OCI-LY1 (cell line): Measurements from ENCODE around the gene DIP2B.
A peak's percentile ranks its signal among the peaks of the same experiment; 100 is the strongest.

Experiments used
- H2AFZ ChIP-seq: fragments of 200-600 bp; sonication (generic), shearing (Covaris generic); 2 replicates; pipeline ENCODE4 v1.6.0; 2014; ENCODE audit warnings: antibody characterized with exemption, mild to moderate bottlenecking, low read length
- H3F3A ChIP-seq: fragments of 200-600 bp; sonication (generic), shearing (Covaris generic); 2 replicates; pipeline ENCODE4 v1.6.0; 2014; ENCODE audit warnings: mild to moderate bottlenecking, antibody characterized with exemption, low read length, moderate library complexity; ENCODE audit not compliant: insufficient read depth
- H3K27ac ChIP-seq: fragments of 200-600 bp; sonication (generic); 2 replicates; pipeline ENCODE4 v1.5.1; 2014; ENCODE audit warnings: low read length, mixed run types, mild to moderate bottlenecking, low read depth; ENCODE audit not compliant: poor library complexity, severe bottlenecking
- H3K27me3 ChIP-seq: fragments of 200-600 bp; sonication (generic); 2 replicates; pipeline ENCODE4 v1.6.0; 2014; ENCODE audit warnings: antibody characterized with exemption, mild to moderate bottlenecking, low read length, moderate library complexity; ENCODE audit not compliant: insufficient read depth
- H3K36me3 ChIP-seq: fragments of 200-600 bp; sonication (generic); 2 replicates; pipeline ENCODE4 v1.6.1; 2014; ENCODE audit warnings: mild to moderate bottlenecking, antibody characterized with exemption, low read length, moderate library complexity, mixed read lengths; ENCODE audit not compliant: insufficient read depth
- H3K4me1 ChIP-seq: fragments of 200-600 bp; sonication (generic); 2 replicates; pipeline ENCODE4 v1.5.1; 2014; ENCODE audit warnings: mild to moderate bottlenecking, low read length, moderate library complexity; ENCODE audit not compliant: insufficient read depth, severe bottlenecking
- H3K4me2 ChIP-seq: fragments of 200-600 bp; sonication (generic), shearing (Covaris generic); 2 replicates; pipeline ENCODE4 v1.6.1; 2014; ENCODE audit warnings: low read length
- H3K4me3 ChIP-seq: fragments of 200-600 bp; sonication (generic); 2 replicates; pipeline ENCODE4 v1.5.1; 2014; ENCODE audit warnings: low read length, low read depth, mild to moderate bottlenecking, mixed read lengths; ENCODE audit not compliant: poor library complexity, severe bottlenecking
- H3K79me2 ChIP-seq: fragments of 200-600 bp; shearing (Covaris generic); 2 replicates; pipeline ENCODE4 v1.6.1; 2016; ENCODE audit warnings: mixed run types, low read length, mixed read lengths; ENCODE audit not compliant: insufficient read depth
- H3K9ac ChIP-seq: fragments of 200-600 bp; sonication (generic), shearing (Covaris generic); 2 replicates; pipeline ENCODE4 v1.6.1; 2014; ENCODE audit warnings: mild to moderate bottlenecking, low read length, mixed read lengths
- H3K9me2 ChIP-seq: fragments of 200-600 bp; sonication (generic), shearing (Covaris generic); 2 replicates; pipeline ENCODE4 v1.6.1; 2014; ENCODE audit warnings: low read depth, mild to moderate bottlenecking, low read length, mixed read lengths
- H3K9me3 ChIP-seq: fragments of 200-600 bp; shearing (Covaris generic); 2 replicates; pipeline ENCODE4 v1.6.1; 2014; ENCODE audit warnings: low read length, mixed read lengths
- H4K20me1 ChIP-seq: fragments of 200-600 bp; sonication (generic), shearing (Covaris generic); 2 replicates; pipeline ENCODE4 v1.6.0; 2016; ENCODE audit warnings: mild to moderate bottlenecking, low read length; ENCODE audit not compliant: insufficient read depth
- EZH2 ChIP-seq: fragments of 200-600 bp; sonication (generic), shearing (Covaris generic); IDR thresholded peaks from 2 replicates; pipeline ENCODE4 v1.8.0; 2017; ENCODE audit warnings: borderline replicate concordance, mixed run types, mild to moderate bottlenecking, antibody characterized with exemption, low read length, moderate library complexity, mixed read lengths
- TF ChIP-seq, protein P1 (sequence below): fragments of 200-600 bp; sonication (generic), shearing (Covaris generic); IDR thresholded peaks from 2 replicates; pipeline ENCODE4 v1.5.1; 2017; ENCODE audit warnings: mild to moderate bottlenecking, antibody characterized with exemption, low read length, moderate library complexity, mixed read lengths

DIP2B gene

DNA sequence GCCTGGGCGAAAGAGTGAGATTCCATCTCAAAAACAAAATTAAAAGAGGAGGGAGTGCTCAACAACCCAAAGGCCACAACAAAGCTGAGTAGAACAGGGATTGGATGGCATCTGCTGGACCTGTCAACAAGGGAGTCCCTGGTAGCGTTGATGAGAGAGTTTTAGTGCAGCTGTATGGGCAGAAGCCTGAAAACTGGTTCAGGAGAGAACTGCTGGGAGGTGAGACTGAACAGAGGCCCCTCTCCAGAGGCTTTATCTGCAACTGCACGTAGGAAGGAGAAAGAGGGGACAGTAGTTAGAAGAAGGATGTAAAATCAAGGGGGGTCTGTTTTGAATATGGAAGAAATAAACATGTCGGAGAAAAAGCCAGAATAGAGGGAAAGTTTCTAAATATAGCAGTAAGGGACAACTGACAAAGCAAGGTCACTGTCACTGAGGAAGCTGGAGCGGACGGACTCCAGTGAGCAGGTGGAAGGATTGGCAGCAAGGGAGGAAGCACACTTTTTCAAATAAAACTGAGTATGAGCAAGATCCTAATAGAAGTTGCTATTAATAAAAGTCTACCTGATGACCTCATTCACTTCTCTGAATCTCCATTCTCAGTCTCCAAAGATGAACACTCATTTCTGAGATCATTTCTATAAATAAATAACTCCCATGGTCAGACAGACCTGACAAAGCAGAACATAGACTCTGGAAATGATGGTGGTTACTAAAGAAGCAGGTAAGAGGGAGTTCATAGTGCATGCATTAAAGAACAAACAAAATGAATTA, 247.3 kb downstream of the DIP2B start:
- H3K9me2 ChIP-seq: no peaks in the 10 kb centered on the region

DNA sequence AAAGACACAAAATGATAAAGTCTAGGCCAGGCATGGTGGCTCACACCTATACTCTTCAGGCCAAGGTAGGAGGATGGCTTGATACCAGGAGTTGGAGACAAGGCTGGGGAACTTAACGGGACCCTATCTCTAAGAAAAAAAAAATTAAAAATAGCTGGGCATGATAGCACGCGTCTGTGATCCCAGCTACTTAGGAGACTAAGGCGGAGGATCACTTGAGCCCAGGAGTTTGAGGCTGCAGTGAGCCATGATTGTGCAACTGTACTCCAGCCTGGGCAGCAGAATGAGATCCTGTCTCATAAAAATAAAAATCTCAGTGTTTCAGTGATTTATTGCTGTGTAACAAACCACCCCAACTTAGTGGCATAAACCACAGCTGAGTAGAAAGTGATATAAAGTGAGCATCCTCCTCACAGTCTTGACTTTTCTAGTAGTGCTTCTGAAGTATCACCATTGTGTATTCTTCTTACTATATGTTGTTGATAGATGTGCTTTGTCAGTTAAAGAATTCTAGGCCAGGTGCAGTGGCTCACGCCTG, 248.5 kb downstream of the DIP2B start:
- no peak overlapping the region for H3K27ac ChIP-seq
- no peaks in the 10 kb centered on the region for H4K20me1 ChIP-seq
- H3K4me2 ChIP-seq: no peak overlapping the region
- no peak overlapping the region for H2AFZ ChIP-seq
- no peak overlapping the region for H3K9ac ChIP-seq
- H3K27me3 ChIP-seq: no peaks in the 10 kb centered on the region
- H3K4me1 ChIP-seq: no peaks in the 10 kb centered on the region
- TF ChIP-seq EZH2: no peak
- H3K36me3 ChIP-seq: no peaks in the 10 kb centered on the region
- no peaks in the 10 kb centered on the region for H3K9me2 ChIP-seq
- 0 out of 2 replicates have a peak, but pooled peaks cover 2% of the 10 kb centered on the region for H3K9me3 ChIP-seq
- H3K4me3 ChIP-seq: no peak overlapping the region
- no peaks in the 10 kb centered on the region for H3K79me2 ChIP-seq
- no peaks in the 10 kb centered on the region for H3F3A ChIP-seq

More for the DNA sequence above, 247.3 kb downstream of the DIP2B start:
- 0 out of 2 replicates have a peak, but pooled peaks cover 2% of the 10 kb centered on the region for H3K9me3 ChIP-seq
- H3K4me3 ChIP-seq: no peak overlapping the region
- no peaks in the 10 kb centered on the region for H4K20me1 ChIP-seq
- no peaks in the 10 kb centered on the region for H3K79me2 ChIP-seq
- H3K36me3 ChIP-seq: no peaks in the 10 kb centered on the region
- no peak overlapping the region for H2AFZ ChIP-seq
- H3F3A ChIP-seq: no peaks in the 10 kb centered on the region
- H3K27ac ChIP-seq: no peak overlapping the region
- H3K9ac ChIP-seq: no peak overlapping the region
- H3K4me1 ChIP-seq: no peaks in the 10 kb centered on the region
- H3K27me3 ChIP-seq: no peaks in the 10 kb centered on the region
- TF ChIP-seq EZH2: no peak
- TF ChIP-seq, protein P1, sequence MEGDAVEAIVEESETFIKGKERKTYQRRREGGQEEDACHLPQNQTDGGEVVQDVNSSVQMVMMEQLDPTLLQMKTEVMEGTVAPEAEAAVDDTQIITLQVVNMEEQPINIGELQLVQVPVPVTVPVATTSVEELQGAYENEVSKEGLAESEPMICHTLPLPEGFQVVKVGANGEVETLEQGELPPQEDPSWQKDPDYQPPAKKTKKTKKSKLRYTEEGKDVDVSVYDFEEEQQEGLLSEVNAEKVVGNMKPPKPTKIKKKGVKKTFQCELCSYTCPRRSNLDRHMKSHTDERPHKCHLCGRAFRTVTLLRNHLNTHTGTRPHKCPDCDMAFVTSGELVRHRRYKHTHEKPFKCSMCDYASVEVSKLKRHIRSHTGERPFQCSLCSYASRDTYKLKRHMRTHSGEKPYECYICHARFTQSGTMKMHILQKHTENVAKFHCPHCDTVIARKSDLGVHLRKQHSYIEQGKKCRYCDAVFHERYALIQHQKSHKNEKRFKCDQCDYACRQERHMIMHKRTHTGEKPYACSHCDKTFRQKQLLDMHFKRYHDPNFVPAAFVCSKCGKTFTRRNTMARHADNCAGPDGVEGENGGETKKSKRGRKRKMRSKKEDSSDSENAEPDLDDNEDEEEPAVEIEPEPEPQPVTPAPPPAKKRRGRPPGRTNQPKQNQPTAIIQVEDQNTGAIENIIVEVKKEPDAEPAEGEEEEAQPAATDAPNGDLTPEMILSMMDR: no peak
- H3K4me2 ChIP-seq: no peak overlapping the region

DNA sequence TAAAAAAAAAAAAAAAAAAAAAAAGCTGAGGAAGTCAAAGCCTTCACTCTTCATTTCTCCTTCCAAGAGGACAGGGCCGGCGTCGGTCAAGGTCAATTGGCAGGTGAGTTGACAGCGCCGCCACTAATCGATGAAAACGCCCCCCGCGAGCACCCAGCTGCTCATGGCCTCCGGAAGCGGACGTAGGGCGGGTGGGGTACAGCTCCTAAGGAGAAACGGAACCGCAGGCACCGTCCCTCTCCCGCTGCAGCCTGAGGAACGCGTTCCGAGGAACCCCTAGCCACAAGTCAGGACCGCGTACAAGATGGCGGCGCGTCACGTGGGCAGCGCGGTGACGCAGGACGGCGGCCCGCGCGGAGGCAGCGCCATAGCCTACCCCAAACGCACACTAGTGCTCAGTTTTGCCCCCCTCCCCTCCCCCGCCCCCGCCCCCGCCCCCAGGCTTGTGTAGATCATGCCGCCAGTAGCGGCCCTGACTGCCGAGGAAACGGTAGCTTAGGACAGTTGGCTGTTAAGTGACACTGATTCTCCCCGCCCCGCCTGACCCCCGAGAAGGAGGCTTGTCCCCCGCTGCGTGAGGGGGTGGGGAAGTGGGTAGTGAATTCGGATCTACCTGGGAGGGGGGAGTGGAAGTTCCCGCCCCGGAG, 259.0 kb downstream of the DIP2B start, which contains the start of gene ATF1:
TSS of gene ATF1 (plus strand) at position 463 of the 647 bp plus-strand sequence. CDS start 16,045 bp downstream, outside the sequence.
- peaks cover 31% of the 10 kb centered on the region for H3K4me1 ChIP-seq
- no peaks in the 10 kb centered on the region for H4K20me1 ChIP-seq
- H3K4me3 ChIP-seq: peak within 1 kb of the TSS; percentile 87
- peaks cover 32% of the 10 kb centered on the region for H3K79me2 ChIP-seq
- peaks cover under 1% of the 10 kb centered on the region; the same call in 1 of the 2 replicates for H3K9me3 ChIP-seq
- no peaks in the 10 kb centered on the region for H3K27me3 ChIP-seq
- H3K27ac ChIP-seq: peak within 1 kb of the TSS; percentile 77
- H3F3A ChIP-seq: no peaks in the 10 kb centered on the region
- no peaks in the 10 kb centered on the region for H3K9me2 ChIP-seq
- H3K9ac ChIP-seq: peak within 1 kb of the TSS; percentile 94
- no peak for TF ChIP-seq EZH2
- TF ChIP-seq, protein P1: no peak
- no peak within 1 kb of the TSS for H2AFZ ChIP-seq
- no peaks in the 10 kb centered on the region; the same call in 1 of the 2 replicates for H3K36me3 ChIP-seq
- H3K4me2 ChIP-seq: peak within 1 kb of the TSS; percentile 88
